HL-60 (cell line): ENCODE measurements around the gene GRIP2.

Experiments used
- DNase-seq, 2 experiments: peaks; one replicate each; pipeline ENCODE4 v3.0.0-alpha.2; 2010 to 2020; ENCODE audit warnings: low read depth in 1 of 2, low spot score in 1 of 2
- H3K27ac ChIP-seq: fragments of 250-450 bp; sonication (Bioruptor Pico); replicated peaks from 2 replicates; pipeline ENCODE4 v1.5.1; 2020; ENCODE audit warnings: mild to moderate bottlenecking, moderate library complexity
- H3K27me3 ChIP-seq: fragments of 250-450 bp; sonication (Bioruptor Pico); 2 replicates; pipeline ENCODE4 v1.5.1; 2021; ENCODE audit warnings: mild to moderate bottlenecking, moderate library complexity; ENCODE audit not compliant: insufficient read depth, poor library complexity, severe bottlenecking
- H3K4me3 ChIP-seq: replicated peaks from 2 replicates; pipeline ENCODE4 v1.5.1; 2011; ENCODE audit warnings: mild to moderate bottlenecking, control low read depth, low read length; ENCODE audit not compliant: insufficient read depth
- GABPA ChIP-seq: IDR thresholded peaks from 2 replicates; pipeline ENCODE4 v1.6.1; 2012; ENCODE audit warnings: low read depth
- POLR2AphosphoS5 ChIP-seq: IDR thresholded peaks from 2 replicates; pipeline ENCODE4 v1.6.1; 2012; ENCODE audit warnings: low read depth
- SPI1 ChIP-seq: IDR thresholded peaks from 2 replicates; pipeline ENCODE4 v1.6.1; 2012; ENCODE audit warnings: low read depth, mild to moderate bottlenecking, borderline replicate concordance
- TF ChIP-seq, protein P1 (sequence below): IDR thresholded peaks from one replicate; pipeline ENCODE4 v1.5.1; 2011; ENCODE audit warnings: low read length, control low read depth, inconsistent platforms; ENCODE audit not compliant: insufficient read depth
- TF ChIP-seq, protein P2 (sequence below): IDR thresholded peaks from 2 replicates; pipeline ENCODE4 v1.6.1; 2012; ENCODE audit warnings: low read depth; ENCODE audit not compliant: insufficient replicate concordance

Gene GRIP2

DNA sequence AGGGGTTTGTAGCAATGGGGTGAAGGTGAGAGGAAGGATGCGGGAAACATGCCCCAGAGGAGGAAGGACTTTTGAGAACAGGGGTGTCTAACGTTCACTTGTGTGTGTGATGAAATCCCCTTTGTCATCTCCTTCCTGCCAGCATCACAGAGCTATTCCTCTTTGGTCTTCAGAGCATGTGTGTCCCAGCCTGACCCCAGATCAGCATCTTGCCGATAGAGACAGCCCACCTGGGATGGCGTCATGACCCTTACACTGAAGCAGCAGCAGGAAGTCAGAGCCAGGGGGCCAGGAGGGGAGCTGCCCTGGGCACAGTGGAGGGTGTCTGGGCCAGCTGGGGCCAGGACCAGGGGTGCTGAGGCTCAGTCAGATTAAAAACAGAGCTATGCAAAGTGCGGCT is 29.9 kb upstream of the GRIP2 start:
- no peak overlapping the region; the same call in 1 of the 2 replicates for H3K4me3 ChIP-seq
- peak; percentile 81 to 85 for DNase-seq
- TF ChIP-seq POLR2AphosphoS5, result no peak
- TF ChIP-seq, protein P1, sequence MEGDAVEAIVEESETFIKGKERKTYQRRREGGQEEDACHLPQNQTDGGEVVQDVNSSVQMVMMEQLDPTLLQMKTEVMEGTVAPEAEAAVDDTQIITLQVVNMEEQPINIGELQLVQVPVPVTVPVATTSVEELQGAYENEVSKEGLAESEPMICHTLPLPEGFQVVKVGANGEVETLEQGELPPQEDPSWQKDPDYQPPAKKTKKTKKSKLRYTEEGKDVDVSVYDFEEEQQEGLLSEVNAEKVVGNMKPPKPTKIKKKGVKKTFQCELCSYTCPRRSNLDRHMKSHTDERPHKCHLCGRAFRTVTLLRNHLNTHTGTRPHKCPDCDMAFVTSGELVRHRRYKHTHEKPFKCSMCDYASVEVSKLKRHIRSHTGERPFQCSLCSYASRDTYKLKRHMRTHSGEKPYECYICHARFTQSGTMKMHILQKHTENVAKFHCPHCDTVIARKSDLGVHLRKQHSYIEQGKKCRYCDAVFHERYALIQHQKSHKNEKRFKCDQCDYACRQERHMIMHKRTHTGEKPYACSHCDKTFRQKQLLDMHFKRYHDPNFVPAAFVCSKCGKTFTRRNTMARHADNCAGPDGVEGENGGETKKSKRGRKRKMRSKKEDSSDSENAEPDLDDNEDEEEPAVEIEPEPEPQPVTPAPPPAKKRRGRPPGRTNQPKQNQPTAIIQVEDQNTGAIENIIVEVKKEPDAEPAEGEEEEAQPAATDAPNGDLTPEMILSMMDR, result no peak
- TF ChIP-seq, protein P2, sequence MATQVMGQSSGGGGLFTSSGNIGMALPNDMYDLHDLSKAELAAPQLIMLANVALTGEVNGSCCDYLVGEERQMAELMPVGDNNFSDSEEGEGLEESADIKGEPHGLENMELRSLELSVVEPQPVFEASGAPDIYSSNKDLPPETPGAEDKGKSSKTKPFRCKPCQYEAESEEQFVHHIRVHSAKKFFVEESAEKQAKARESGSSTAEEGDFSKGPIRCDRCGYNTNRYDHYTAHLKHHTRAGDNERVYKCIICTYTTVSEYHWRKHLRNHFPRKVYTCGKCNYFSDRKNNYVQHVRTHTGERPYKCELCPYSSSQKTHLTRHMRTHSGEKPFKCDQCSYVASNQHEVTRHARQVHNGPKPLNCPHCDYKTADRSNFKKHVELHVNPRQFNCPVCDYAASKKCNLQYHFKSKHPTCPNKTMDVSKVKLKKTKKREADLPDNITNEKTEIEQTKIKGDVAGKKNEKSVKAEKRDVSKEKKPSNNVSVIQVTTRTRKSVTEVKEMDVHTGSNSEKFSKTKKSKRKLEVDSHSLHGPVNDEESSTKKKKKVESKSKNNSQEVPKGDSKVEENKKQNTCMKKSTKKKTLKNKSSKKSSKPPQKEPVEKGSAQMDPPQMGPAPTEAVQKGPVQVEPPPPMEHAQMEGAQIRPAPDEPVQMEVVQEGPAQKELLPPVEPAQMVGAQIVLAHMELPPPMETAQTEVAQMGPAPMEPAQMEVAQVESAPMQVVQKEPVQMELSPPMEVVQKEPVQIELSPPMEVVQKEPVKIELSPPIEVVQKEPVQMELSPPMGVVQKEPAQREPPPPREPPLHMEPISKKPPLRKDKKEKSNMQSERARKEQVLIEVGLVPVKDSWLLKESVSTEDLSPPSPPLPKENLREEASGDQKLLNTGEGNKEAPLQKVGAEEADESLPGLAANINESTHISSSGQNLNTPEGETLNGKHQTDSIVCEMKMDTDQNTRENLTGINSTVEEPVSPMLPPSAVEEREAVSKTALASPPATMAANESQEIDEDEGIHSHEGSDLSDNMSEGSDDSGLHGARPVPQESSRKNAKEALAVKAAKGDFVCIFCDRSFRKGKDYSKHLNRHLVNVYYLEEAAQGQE, result no peak
- no peak for TF ChIP-seq GABPA
- TF ChIP-seq SPI1, result no peak
- H3K27ac ChIP-seq, result peak overlapping the region; percentile 71
- no peaks in the 10 kb centered on the region for H3K27me3 ChIP-seq

DNA sequence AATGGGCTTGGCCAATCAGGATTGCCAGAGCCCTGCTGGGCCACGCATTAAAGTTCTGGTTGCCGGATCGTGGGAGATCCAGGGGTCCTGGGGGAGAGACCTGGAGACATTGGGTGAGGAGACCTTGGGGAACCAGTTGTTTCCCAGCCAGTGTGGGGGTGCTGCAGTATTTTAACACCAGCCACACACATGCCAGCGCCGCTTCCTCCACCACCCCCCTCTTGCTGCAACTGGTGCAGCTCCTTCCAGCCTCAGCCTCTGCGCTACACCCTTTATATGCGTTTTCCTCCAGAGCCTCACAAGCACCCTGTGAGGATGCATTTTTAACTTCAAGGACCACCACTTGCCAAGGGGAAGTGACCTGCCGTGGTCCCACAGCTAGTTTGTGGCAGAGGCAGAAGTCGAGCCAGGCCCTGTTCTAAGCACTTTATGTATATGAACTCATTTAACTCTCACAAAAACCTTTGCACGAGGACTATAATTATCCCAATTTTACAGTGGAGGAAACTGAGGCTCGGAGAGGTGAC is 29.4 kb upstream of the GRIP2 start:
- Histone ChIP-seq H3K4me3 (no peak overlapping the region), H3K27me3 (peaks cover 2% of the 10 kb centered on the region), H3K27ac (peak overlapping the region; percentile 71)
- TF ChIP-seq, protein P1, result no peak
- TF ChIP-seq, protein P2, result no peak
- no peak for TF ChIP-seq POLR2AphosphoS5
- no peak for TF ChIP-seq SPI1
- no peak for TF ChIP-seq GABPA
- DNase-seq, result peak; percentile 57

DNA sequence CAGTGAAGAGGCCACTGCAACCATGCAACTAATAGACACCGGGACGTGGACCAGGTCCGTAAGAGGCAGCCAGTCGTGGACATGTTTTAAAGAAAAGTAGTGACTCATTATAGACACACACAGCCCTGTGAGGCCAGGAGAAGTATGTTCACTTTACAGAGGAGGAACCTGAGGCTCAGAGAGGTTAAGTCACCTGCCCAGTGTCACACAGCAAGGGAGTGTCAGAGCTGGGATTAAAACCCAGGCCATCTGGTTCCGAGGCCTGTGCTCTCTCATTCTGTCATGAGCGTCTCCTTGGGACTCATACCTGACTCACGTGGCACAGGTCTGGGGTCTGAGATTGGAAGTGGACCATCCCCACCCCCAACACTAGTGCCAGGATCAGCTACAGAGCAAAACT is 28.1 kb upstream of the GRIP2 start:
- H3K27ac ChIP-seq, result no peak overlapping the region
- DNase-seq, result no peak
- TF ChIP-seq, protein P1, result no peak
- TF ChIP-seq, protein P2, result no peak
- TF ChIP-seq SPI1 (no peak), POLR2AphosphoS5 (no peak), GABPA (no peak)
- peaks cover 5% of the 10 kb centered on the region for H3K27me3 ChIP-seq
- no peak overlapping the region for H3K4me3 ChIP-seq
